Measurements from ENCODE around the gene BNC2. TPM values are rescaled to one million over a fixed set of nuclear protein-coding genes. Genes with fewer than 3 reads are reported as not detected.
A peak's percentile ranks its signal among the peaks of the same experiment; 100 is the strongest.

BNC2 gene
- total RNA-seq, 1 experiment from 2014 or later, result 43.6 TPM

DNA sequence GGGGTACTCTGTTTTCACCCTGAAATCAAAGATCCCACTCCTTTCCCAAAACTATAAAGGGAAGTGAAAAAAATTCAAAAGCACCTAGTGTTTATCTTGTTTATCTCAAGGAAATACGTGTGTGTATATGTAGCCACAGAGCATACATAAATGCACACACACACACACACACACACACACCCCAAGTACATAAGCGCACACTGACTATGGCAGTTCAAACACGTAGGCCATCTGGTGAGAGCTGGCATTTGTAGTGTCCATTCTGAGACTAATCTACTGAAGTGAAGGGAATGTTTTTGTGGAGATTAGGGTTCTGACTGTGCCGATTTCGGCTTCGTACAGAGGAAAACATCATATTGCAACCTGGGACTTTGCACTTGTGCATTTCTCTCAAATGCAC, 451.7 kb downstream of the BNC2 start:
- Histone ChIP-seq H3K4me2 (ENCODE audit: insufficient read depth, insufficient read length, low read length) (no peak overlapping the region), H3K27ac (ENCODE audit: insufficient read length, low read depth, low read length) (no peak overlapping the region), H3K79me1 (ENCODE audit: insufficient read depth, low read depth, low read length, poor library complexity, severe bottlenecking) (no peaks in the 10 kb centered on the region), H3K23ac (ENCODE audit: insufficient read length, low read depth, low read length) (no peak overlapping the region), H2BK120ac (ENCODE audit: low read depth, low read length, poor library complexity, severe bottlenecking) (no peak overlapping the region), H4K5ac (ENCODE audit: insufficient read length, low read depth, low read length) (no peak overlapping the region), H3K23me2 (ENCODE audit: insufficient read length, low read depth, low read length, poor library complexity, severe bottlenecking) (no peaks in the 10 kb centered on the region), H4K20me1 (ENCODE audit: control insufficient read depth, insufficient read depth, insufficient read length) (no peaks in the 10 kb centered on the region), H3K4ac (ENCODE audit: low read depth, low read length) (no peak overlapping the region), H2BK15ac (ENCODE audit: low read depth, low read length) (no peak overlapping the region), H3K56ac (ENCODE audit: insufficient read length, low read depth, low read length) (no peak overlapping the region), H2BK5ac (ENCODE audit: insufficient read length, low read length) (no peak overlapping the region), H2BK20ac (ENCODE audit: low read depth, low read length, poor library complexity, severe bottlenecking) (no peak overlapping the region), H3K79me2 (ENCODE audit: insufficient read depth, low read length) (no peaks in the 10 kb centered on the region), H2BK12ac (ENCODE audit: insufficient read length, low read depth, low read length) (no peak overlapping the region), H4K8ac (replicated peaks; ENCODE audit: insufficient read length, low read depth, low read length) (no peak overlapping the region), H3K9me3 (ENCODE audit: control insufficient read depth, low read depth, low read length) (no peaks in the 10 kb centered on the region), H3K14ac (ENCODE audit: insufficient read depth, low read length) (no peak overlapping the region), H2AFZ (ENCODE audit: low read length) (no peak overlapping the region), H3K18ac (ENCODE audit: insufficient read length, low read depth, low read length) (no peak overlapping the region), H3K4me1 (ENCODE audit: insufficient read depth, low read length) (peaks cover 6% of the 10 kb centered on the region; the same call in 1 of the 2 replicates), H3K9ac (ENCODE audit: extremely low read depth, insufficient read length, low read length) (no peak overlapping the region), H2AK5ac (ENCODE audit: insufficient read length, low read length) (no peak overlapping the region), H4K91ac (ENCODE audit: insufficient read length, low read depth, low read length) (no peak overlapping the region), H3T11ph (ENCODE audit: low read length) (no peak overlapping the region), H3K27me3 (ENCODE audit: insufficient read depth, low read length) (no peaks in the 10 kb centered on the region)
- DNase-seq, result no peak
- no CpG with 5 or more reads among the region's 6 CpGs for WGBS (ENCODE audit: extremely low coverage, insufficient read length, low lambda C conversion rate)
- TF ChIP-seq, protein P1, sequence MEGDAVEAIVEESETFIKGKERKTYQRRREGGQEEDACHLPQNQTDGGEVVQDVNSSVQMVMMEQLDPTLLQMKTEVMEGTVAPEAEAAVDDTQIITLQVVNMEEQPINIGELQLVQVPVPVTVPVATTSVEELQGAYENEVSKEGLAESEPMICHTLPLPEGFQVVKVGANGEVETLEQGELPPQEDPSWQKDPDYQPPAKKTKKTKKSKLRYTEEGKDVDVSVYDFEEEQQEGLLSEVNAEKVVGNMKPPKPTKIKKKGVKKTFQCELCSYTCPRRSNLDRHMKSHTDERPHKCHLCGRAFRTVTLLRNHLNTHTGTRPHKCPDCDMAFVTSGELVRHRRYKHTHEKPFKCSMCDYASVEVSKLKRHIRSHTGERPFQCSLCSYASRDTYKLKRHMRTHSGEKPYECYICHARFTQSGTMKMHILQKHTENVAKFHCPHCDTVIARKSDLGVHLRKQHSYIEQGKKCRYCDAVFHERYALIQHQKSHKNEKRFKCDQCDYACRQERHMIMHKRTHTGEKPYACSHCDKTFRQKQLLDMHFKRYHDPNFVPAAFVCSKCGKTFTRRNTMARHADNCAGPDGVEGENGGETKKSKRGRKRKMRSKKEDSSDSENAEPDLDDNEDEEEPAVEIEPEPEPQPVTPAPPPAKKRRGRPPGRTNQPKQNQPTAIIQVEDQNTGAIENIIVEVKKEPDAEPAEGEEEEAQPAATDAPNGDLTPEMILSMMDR (conservative IDR thresholded peaks at IDR 0.05), result no peak
- 0 out of 7 replicates have a peak overlapping the region, but pooled peaks of 1 of the 3 experiments have one; percentile 3 for H3K27ac Mint-ChIP-seq
- no peak overlapping the region for H3K4me3 Mint-ChIP-seq
- no peaks in the 10 kb centered on the region for H3K9me3 Mint-ChIP-seq
- H3K4me1 Mint-ChIP-seq, result peaks cover 55 to 57% of the 10 kb centered on the region in 2 experiments
- H3K27me3 Mint-ChIP-seq (ENCODE audit: low read depth), result no peaks in the 10 kb centered on the region
- H3K36me3 Mint-ChIP-seq (ENCODE audit: insufficient read depth in 1 of 3, low read depth in 3 of 3), result peaks cover 12 to 16% (median 14%) of the 10 kb centered on the region in 3 experiments; a peak in 6 of 7 replicates

Data from H9 (cell line).